Measurements from ENCODE around the gene NUP58. TPM values are rescaled to one million over a fixed set of nuclear protein-coding genes. Genes with fewer than 3 reads are reported as not detected.
"Not testable (repeated sequence)": the region's sequence is repeated elsewhere in the genome, so short reads cannot be mapped to it uniquely, and the experiment has no call there.

NUP58 gene
- total RNA-seq, 1 experiment from 2014 or later = 101 TPM

DNA sequence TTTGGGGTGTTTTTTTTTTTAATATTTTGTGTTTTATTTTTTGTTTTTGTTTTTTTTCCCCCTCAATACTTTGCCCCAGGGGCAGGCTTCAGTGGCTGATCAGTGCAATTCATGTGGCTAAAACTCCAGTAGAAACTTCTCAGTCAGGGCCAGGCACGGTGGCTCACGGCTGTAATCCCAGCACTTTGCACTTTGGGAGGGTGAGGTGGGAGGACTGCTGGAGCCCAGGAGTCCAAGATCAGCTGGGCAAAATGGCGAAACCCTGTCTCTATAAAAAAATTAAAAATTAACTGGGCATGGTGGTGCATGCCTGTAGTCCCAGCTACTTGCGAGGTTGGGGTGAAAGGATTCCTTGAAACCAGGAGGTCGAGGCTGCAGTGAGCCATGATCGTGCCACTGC is 53.0 kb downstream of the NUP58 start:
- H4K20me1 ChIP-seq (ENCODE audit: insufficient read depth) = no peaks in the 10 kb centered on the region
- intact Hi-C loops (cut with micrococcal nuclease) = no loop called here
- 0 out of 2 replicates have a peak, but pooled peaks cover 4% of the 10 kb centered on the region for H3K27me3 ChIP-seq (ENCODE audit: insufficient read depth, low read length)
- TF ChIP-seq SP1 (IDR thresholded peaks at IDR 0.05; ENCODE audit: low read depth) (no peak), YY1 (IDR thresholded peaks at IDR 0.05; ENCODE audit: extremely low read depth, insufficient replicate concordance, low read depth, low read length) (no peak), EZH2phosphoT487 (IDR thresholded peaks at IDR 0.05; ENCODE audit: borderline replicate concordance) (no peak), CBX3 (IDR thresholded peaks at IDR 0.05; ENCODE audit: low read depth) (no peak), REST (IDR thresholded peaks at IDR 0.05; ENCODE audit: low read depth) (no peak), ZNF274 (IDR thresholded peaks at IDR 0.05; ENCODE audit: low read depth, low read length) (no peak), POLR2A (IDR thresholded peaks at IDR 0.05; ENCODE audit: borderline replicate concordance, extremely low read depth, insufficient read depth, insufficient read length) (no peak), SIN3A (IDR thresholded peaks at IDR 0.05; ENCODE audit: low read depth) (no peak), EZH2 (IDR thresholded peaks at IDR 0.05) (no peak), ELF1 (IDR thresholded peaks at IDR 0.05; ENCODE audit: borderline replicate concordance, low read depth) (no peak), FOSL1 (IDR thresholded peaks at IDR 0.05; ENCODE audit: low read depth) (no peak), RAD21 (IDR thresholded peaks at IDR 0.05; ENCODE audit: low read depth) (no peak)
- H2AFZ ChIP-seq (ENCODE audit: low read depth, low read length, poor library complexity, severe bottlenecking) = no peak overlapping the region
- H3K4me2 ChIP-seq (ENCODE audit: low read length) = no peak overlapping the region
- H3K4me1 ChIP-seq (ENCODE audit: control insufficient read depth in 1 of 2, insufficient read depth in 2 of 2, low read length in 2 of 2) = no peaks in the 10 kb centered on the region
- ChIA-PET RAD21 (ENCODE audit: low non-redundant PET in 1 of 2, low total read pairs in 2 of 2, uncharacterized antibody in 2 of 2, unreplicated experiment in 2 of 2) (no interaction called here), POLR2A (no interaction called here), CTCF (no interaction called here)
- no peak overlapping the region for H3K27ac ChIP-seq (ENCODE audit: low read depth, low read length)
- H3K79me2 ChIP-seq (ENCODE audit: insufficient read depth, low read length) = no peaks in the 10 kb centered on the region
- H3K9ac ChIP-seq (ENCODE audit: low read length) = no peak overlapping the region
- H3K36me3 ChIP-seq (ENCODE audit: control insufficient read depth in 1 of 2, insufficient read depth in 2 of 2, low read length in 2 of 2) = no peaks in the 10 kb centered on the region
- no peak for ATAC-seq
- no peaks in the 10 kb centered on the region for H3K9me2 ChIP-seq (ENCODE audit: insufficient read depth)
- no TSS peak for BruUV-seq (replicated peaks)
- DNase-seq (ENCODE audit: low read depth, low spot score) = no peak
- H3K9me3 ChIP-seq (ENCODE audit: control insufficient read depth in 1 of 2, insufficient read depth in 1 of 2, low read depth in 1 of 2, low read length in 2 of 2) = no peaks in the 10 kb centered on the region
- H3K4me3 ChIP-seq (replicated peaks in 1 of 2; ENCODE audit: low read depth in 1 of 2, low read length in 2 of 2) = no peak overlapping the region

DNA sequence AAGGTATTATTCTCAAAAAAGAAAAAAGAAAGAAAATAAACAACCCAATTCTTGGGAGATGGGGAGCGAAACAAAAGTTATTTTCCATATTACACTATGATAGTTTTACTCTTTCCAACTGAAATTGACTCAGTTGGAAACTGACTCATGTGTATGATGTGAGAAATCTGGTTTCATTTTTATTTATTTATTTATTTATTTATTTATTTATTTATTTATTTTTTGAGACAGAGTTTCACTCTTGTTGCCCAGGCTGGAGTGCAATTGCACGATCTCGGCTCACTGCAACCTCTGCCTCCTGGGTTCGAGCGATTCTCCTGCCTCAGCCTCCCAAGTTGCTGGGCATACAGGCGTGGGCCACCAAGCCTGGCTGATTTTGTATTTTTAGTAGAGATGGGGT is 59.0 kb downstream of the NUP58 start:
- H3K36me3 ChIP-seq (ENCODE audit: control insufficient read depth in 1 of 2, insufficient read depth in 2 of 2, low read length in 2 of 2); RAD21 ChIA-PET (ENCODE audit: low non-redundant PET in 1 of 2, low total read pairs in 2 of 2, uncharacterized antibody in 2 of 2, unreplicated experiment in 2 of 2); H3K9ac ChIP-seq (ENCODE audit: low read length); CTCF ChIA-PET; H3K4me1 ChIP-seq (ENCODE audit: control insufficient read depth in 1 of 2, insufficient read depth in 2 of 2, low read length in 2 of 2); POLR2A ChIA-PET; H3K4me2 ChIP-seq (ENCODE audit: low read length); H3K79me2 ChIP-seq (ENCODE audit: insufficient read depth, low read length); H3K9me2 ChIP-seq (ENCODE audit: insufficient read depth); H3K27ac ChIP-seq (ENCODE audit: low read depth, low read length); H4K20me1 ChIP-seq (ENCODE audit: insufficient read depth); H3K4me3 ChIP-seq (replicated peaks in 1 of 2; ENCODE audit: low read depth in 1 of 2, low read length in 2 of 2); DNase-seq (ENCODE audit: low read depth, low spot score); ATAC-seq; BruUV-seq (replicated peaks); intact Hi-C loops (cut with micrococcal nuclease); H3K27me3 ChIP-seq (ENCODE audit: insufficient read depth, low read length); H2AFZ ChIP-seq (ENCODE audit: low read depth, low read length, poor library complexity, severe bottlenecking); H3K9me3 ChIP-seq (ENCODE audit: control insufficient read depth in 1 of 2, insufficient read depth in 1 of 2, low read depth in 1 of 2, low read length in 2 of 2): not testable (repeated sequence)

Measured in HCT116 (cell line).